Gastroesophageal sphincter (tissue), 3 donors: Measurements from ENCODE around the gene CYREN.

Experiments used
- EP300 ChIP-seq: sonication (generic); formaldehyde crosslinking; IDR thresholded peaks from one replicate; pipeline ENCODE4 v1.6.1; 2017; ENCODE audit warnings: antibody characterized with exemption, mild to moderate bottlenecking
- POLR2A ChIP-seq, 2 donors: fragments of 450-650 bp; IDR thresholded peaks; one replicate each; pipeline ENCODE4 v1.6.1; 2017; ENCODE audit warnings: antibody characterized with exemption in 2 of 2, mild to moderate bottlenecking in 2 of 2, moderate library complexity in 1 of 2
- POLR2AphosphoS5 ChIP-seq: sonication (generic); formaldehyde crosslinking; IDR thresholded peaks from one replicate; pipeline ENCODE4 v1.6.1; 2017; ENCODE audit warnings: antibody characterized with exemption
- TF ChIP-seq, protein P1 (sequence below), 4 experiments: fragments of 200-600 bp in 2 of 4; fragments of 450-650 bp in 2 of 4; sonication (generic) in 1 of 4; IDR thresholded peaks; one replicate each; pipeline ENCODE4 v1.5.1; 2017 to 2019; ENCODE audit warnings: antibody characterized with exemption in 4 of 4, mild to moderate bottlenecking in 2 of 4, moderate library complexity in 2 of 4

DNA sequence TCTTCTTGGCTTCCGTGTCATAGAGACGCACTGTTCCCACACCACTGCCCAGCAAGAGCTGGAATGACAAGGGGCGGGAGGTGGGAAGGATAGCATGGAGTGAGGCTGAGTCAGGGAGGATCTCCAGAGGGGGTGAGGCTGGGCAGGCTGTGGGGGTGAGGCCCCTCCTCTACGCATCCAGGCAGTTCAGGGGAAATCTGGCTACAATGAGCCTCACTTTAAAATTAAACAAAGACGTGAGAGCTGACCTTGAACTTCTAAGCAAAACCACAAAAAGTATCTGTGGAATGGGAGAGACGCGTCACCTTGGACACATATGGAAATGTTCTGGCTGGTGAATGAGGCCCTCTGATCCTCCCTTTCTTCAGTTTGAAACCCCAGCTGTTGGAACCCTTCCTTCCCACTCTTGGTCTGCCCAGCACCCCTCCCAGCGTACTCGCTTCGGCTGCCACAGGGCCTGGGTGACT, 23.1 kb upstream of the CYREN start:
- TF ChIP-seq POLR2AphosphoS5 (no peak), EP300 (no peak), POLR2A (IDR thresholded peaks at IDR 0.05) (no peak)
- TF ChIP-seq, protein P1, sequence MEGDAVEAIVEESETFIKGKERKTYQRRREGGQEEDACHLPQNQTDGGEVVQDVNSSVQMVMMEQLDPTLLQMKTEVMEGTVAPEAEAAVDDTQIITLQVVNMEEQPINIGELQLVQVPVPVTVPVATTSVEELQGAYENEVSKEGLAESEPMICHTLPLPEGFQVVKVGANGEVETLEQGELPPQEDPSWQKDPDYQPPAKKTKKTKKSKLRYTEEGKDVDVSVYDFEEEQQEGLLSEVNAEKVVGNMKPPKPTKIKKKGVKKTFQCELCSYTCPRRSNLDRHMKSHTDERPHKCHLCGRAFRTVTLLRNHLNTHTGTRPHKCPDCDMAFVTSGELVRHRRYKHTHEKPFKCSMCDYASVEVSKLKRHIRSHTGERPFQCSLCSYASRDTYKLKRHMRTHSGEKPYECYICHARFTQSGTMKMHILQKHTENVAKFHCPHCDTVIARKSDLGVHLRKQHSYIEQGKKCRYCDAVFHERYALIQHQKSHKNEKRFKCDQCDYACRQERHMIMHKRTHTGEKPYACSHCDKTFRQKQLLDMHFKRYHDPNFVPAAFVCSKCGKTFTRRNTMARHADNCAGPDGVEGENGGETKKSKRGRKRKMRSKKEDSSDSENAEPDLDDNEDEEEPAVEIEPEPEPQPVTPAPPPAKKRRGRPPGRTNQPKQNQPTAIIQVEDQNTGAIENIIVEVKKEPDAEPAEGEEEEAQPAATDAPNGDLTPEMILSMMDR (IDR thresholded peaks at IDR 0.05): no peak
